Activated naive CD8-positive, alpha-beta T cell treated with anti-CD3 and anti-CD28 coated beads, Interleukin-2, amount 50 U/mL, for 24 hours (primary cell): ENCODE measurements around the gene UBASH3A.

Source experiments
- ATAC-seq: fragments of 150-1000 bp; cut with Tn5 transposase; one replicate; pipeline ENCODE4 v1.10.0; 2021
- DNase-seq: peaks from one replicate; pipeline ENCODE4 v3.0.0; 2021
- H3K27ac Mint-ChIP-seq: one replicate; pipeline ENCODE4 v1.8.0; 2021; ENCODE audit warnings: mild to moderate bottlenecking, mixed read lengths
- H3K27me3 Mint-ChIP-seq: one replicate; pipeline ENCODE4 v1.8.0; 2021; ENCODE audit warnings: mixed read lengths
- H3K36me3 Mint-ChIP-seq: one replicate; pipeline ENCODE4 v1.8.0; 2021; ENCODE audit warnings: low read depth, mixed read lengths
- H3K4me1 Mint-ChIP-seq: one replicate; pipeline ENCODE4 v1.8.0; 2021; ENCODE audit warnings: mixed read lengths
- H3K4me3 Mint-ChIP-seq: one replicate; pipeline ENCODE4 v1.8.0; 2021; ENCODE audit warnings: mild to moderate bottlenecking, moderate library complexity, mixed read lengths
- H3K9me3 Mint-ChIP-seq: one replicate; pipeline ENCODE4 v1.8.0; 2021; ENCODE audit warnings: mixed read lengths

UBASH3A gene

DNA sequence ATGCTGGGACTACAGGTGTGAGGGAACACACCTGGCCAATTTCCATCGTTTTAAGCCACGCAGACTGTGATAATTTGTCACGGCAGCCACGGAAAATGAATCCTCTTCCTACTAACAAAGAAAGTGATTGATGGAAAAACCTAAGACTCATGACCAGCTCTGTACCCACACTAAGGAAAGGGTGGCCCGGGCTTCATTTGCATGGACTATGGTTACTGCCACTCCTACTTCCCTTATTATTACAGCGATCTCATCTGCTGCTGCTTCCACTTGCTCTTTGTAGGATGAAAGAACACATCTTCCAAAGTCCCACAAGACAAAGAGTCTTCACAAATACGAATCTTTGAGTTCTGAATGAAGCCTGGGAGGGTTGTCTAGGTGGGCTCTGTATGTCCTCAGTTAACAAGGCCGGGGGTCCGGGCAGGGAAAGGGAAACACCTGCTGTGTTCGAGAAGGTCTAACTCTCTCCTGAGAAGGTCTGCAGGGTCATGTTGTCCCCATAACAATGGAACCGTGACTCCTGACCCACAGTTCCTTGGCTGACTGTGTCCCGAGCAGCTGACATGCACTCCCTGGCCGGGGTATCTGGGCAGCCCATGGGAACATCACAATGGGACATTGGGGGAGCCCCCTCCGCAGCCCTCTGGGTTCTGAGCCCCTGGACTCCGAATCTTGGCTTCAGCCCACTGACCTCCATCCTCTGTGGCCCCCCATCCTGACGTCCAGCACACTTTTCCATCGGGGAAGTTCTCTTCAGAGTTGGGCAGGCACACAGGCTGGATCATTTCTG is 24.1 kb upstream of the UBASH3A start:
- Mint-ChIP-seq H3K27me3 (no peaks in the 10 kb centered on the region), H3K4me1 (peaks cover 17% of the 10 kb centered on the region), H3K9me3 (peaks cover 14% of the 10 kb centered on the region), H3K36me3 (peaks cover 30% of the 10 kb centered on the region), H3K4me3 (no peak overlapping the region), H3K27ac (no peak overlapping the region)
- ATAC-seq (no peak), DNase-seq (no peak)

- no peak overlapping the region for H3K4me3 Mint-ChIP-seq
- peaks cover 14% of the 10 kb centered on the region for H3K9me3 Mint-ChIP-seq
- ATAC-seq = peak; percentile 35
- H3K4me1 Mint-ChIP-seq = peaks cover 16% of the 10 kb centered on the region
- H3K27ac Mint-ChIP-seq = no peak overlapping the region
- no peaks in the 10 kb centered on the region for H3K27me3 Mint-ChIP-seq
- peaks cover 33% of the 10 kb centered on the region for H3K36me3 Mint-ChIP-seq
- peak; percentile 30 for DNase-seq
Measured at GRCh38 chr21:42381347-42381984, 22.2 kb upstream of the UBASH3A start.

GRCh38 chr21:42382915-42383314 is 20.8 kb upstream of the UBASH3A start:
- Mint-ChIP-seq H3K4me1 (peaks cover 27% of the 10 kb centered on the region), H3K27me3 (no peaks in the 10 kb centered on the region), H3K36me3 (peaks cover 35% of the 10 kb centered on the region), H3K9me3 (peaks cover 14% of the 10 kb centered on the region), H3K4me3 (no peak overlapping the region), H3K27ac (peak overlapping the region; percentile 53)
- ATAC-seq (no peak), DNase-seq (no peak)

- Mint-ChIP-seq H3K27ac (no peak overlapping the region), H3K4me3 (no peak overlapping the region), H3K4me1 (peaks cover 31% of the 10 kb centered on the region), H3K27me3 (no peaks in the 10 kb centered on the region), H3K36me3 (peaks cover 39% of the 10 kb centered on the region), H3K9me3 (peaks cover 14% of the 10 kb centered on the region)
- ATAC-seq (no peak), DNase-seq (no peak)
Measured at GRCh38 chr21:42383331-42383730, 20.4 kb upstream of the UBASH3A start.

DNA sequence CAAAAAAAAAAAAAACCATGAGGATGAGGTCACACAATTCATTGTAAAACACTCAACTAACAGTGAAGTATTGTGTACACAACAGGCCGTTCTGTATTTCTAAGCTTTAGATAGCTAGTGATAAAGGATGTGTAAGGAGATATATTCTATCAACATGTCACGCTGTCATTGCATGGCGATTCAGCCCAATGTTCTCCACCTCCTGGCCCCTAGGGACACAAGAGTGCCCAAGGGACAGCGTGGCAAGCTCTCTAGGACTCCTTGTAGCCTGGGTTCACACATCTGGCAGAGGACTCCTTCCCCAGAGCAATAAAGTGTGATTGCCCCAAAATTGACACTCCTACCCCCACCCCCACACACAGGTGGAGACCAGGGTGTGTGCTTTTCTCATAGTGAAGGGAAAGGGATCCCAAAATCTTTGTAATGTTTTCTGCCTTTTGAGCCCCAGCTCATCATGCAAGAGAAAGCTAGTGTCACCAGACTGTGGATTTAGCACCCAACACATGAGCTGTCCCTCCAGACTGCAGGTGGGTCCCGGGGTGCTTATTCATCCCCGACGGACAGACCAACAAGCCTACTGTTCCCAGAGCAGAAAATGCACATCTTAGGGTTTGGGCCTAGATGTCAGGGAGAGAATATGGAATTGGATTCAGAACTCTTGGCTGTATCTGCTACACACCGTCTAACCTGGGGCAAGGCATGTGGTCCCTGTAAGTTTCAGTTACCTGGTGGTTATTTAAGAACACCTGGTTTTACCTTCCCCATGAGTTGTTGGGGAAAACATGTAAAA is 19.4 kb upstream of the UBASH3A start:
- Mint-ChIP-seq H3K36me3 (peaks cover 48% of the 10 kb centered on the region), H3K9me3 (peaks cover 14% of the 10 kb centered on the region), H3K4me1 (peaks cover 39% of the 10 kb centered on the region), H3K27ac (no peak overlapping the region), H3K27me3 (no peaks in the 10 kb centered on the region), H3K4me3 (no peak overlapping the region)
- ATAC-seq (no peak), DNase-seq (no peak)

- no peak overlapping the region for H3K4me3 Mint-ChIP-seq
- DNase-seq = no peak
- H3K27ac Mint-ChIP-seq = no peak overlapping the region
- H3K27me3 Mint-ChIP-seq = no peaks in the 10 kb centered on the region
- peaks cover 14% of the 10 kb centered on the region for H3K9me3 Mint-ChIP-seq
- ATAC-seq = no peak
- H3K4me1 Mint-ChIP-seq = peaks cover 46% of the 10 kb centered on the region
- H3K36me3 Mint-ChIP-seq = peaks cover 52% of the 10 kb centered on the region
Measured at GRCh38 chr21:42384989-42385388, 18.7 kb upstream of the UBASH3A start.

DNA sequence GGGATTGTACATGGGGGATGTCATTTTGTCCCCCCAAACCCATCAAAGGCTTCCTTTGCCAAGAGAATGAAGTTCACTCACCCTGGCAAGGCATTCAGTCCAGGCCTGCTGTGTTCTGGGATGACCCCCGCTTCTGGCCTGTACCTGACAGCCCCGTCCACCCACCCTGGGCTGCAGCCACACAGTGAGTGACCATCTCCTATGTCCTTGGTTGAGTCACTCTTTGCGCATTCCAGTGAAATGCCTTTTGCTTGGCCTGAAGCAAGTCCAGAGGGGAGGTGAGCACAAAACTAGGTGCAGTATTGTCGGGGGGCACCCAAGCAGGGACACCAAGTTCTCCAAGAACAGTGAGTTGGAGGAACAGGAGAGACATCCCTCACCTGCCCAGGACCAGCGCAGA is 18.1 kb upstream of the UBASH3A start:
- H3K9me3 Mint-ChIP-seq = peaks cover 14% of the 10 kb centered on the region
- H3K27ac Mint-ChIP-seq = no peak overlapping the region
- no peak for ATAC-seq
- peaks cover 51% of the 10 kb centered on the region for H3K4me1 Mint-ChIP-seq
- H3K27me3 Mint-ChIP-seq = no peaks in the 10 kb centered on the region
- DNase-seq = no peak
- peaks cover 53% of the 10 kb centered on the region for H3K36me3 Mint-ChIP-seq
- no peak overlapping the region for H3K4me3 Mint-ChIP-seq

DNA sequence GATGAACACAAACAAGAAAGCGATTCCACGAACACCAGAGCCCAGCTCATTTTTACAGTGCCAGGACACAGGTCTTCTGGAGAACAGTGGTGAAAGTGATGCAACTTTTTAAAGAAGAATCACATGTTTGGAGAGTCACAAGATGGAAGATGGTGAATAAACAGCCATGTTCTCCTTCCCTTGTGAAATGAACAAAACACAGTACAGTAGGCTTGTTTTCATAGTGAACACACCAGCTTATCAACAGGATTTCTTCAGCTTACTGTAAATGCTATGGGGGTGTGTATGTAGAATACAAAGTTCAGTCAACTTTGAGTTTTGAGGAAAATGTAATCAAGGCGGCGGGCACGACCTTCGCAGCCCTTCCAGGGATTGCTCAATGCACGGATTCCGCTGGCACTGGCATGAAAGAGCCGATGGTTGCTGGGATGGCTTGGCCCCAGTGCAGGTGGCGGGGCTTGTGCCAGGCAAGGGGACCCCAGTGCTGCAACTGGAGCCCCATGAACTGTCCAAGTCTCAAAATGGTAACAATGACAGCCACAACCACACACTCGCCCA is 17.6 kb upstream of the UBASH3A start:
- DNase-seq (no peak), ATAC-seq (no peak)
- H3K4me1 Mint-ChIP-seq = peaks cover 56% of the 10 kb centered on the region
- H3K4me3 Mint-ChIP-seq = no peak overlapping the region
- H3K36me3 Mint-ChIP-seq = peaks cover 55% of the 10 kb centered on the region
- peaks cover 2% of the 10 kb centered on the region for H3K27me3 Mint-ChIP-seq
- no peak overlapping the region for H3K27ac Mint-ChIP-seq
- peaks cover 14% of the 10 kb centered on the region for H3K9me3 Mint-ChIP-seq

DNA sequence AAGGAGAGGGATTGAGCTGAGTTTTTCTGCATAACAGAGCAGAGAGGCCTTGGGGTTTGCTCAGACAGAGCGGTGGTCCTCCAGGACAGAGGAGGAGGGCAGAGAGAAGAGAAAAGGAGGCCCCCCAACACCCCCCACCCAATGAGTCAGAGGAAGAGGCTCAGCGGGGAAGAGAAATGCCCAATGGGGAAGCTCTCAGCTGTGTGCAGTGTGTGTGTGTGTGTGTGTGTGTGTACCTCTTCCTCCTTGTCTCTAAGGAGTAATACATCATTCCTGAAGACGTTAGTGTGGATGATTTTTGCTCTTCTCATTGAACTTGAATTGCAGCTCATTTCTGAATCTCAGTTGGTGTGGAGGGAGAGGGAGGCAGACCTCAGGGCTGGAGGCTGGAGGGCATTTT is 16.5 kb upstream of the UBASH3A start:
- peaks cover 6% of the 10 kb centered on the region for H3K9me3 Mint-ChIP-seq
- H3K27me3 Mint-ChIP-seq = peaks cover 4% of the 10 kb centered on the region
- peaks cover 64% of the 10 kb centered on the region for H3K4me1 Mint-ChIP-seq
- H3K4me3 Mint-ChIP-seq = no peak overlapping the region
- peaks cover 53% of the 10 kb centered on the region for H3K36me3 Mint-ChIP-seq
- H3K27ac Mint-ChIP-seq = no peak overlapping the region
- ATAC-seq (no peak), DNase-seq (no peak)

GRCh38 chr21:42387843-42388340 is 15.8 kb upstream of the UBASH3A start:
- Mint-ChIP-seq H3K27me3 (peaks cover 5% of the 10 kb centered on the region), H3K4me3 (no peak overlapping the region), H3K4me1 (peaks cover 72% of the 10 kb centered on the region), H3K36me3 (peaks cover 49% of the 10 kb centered on the region), H3K27ac (no peak overlapping the region), H3K9me3 (no peaks in the 10 kb centered on the region)
- no peak for DNase-seq
- no peak for ATAC-seq

DNA sequence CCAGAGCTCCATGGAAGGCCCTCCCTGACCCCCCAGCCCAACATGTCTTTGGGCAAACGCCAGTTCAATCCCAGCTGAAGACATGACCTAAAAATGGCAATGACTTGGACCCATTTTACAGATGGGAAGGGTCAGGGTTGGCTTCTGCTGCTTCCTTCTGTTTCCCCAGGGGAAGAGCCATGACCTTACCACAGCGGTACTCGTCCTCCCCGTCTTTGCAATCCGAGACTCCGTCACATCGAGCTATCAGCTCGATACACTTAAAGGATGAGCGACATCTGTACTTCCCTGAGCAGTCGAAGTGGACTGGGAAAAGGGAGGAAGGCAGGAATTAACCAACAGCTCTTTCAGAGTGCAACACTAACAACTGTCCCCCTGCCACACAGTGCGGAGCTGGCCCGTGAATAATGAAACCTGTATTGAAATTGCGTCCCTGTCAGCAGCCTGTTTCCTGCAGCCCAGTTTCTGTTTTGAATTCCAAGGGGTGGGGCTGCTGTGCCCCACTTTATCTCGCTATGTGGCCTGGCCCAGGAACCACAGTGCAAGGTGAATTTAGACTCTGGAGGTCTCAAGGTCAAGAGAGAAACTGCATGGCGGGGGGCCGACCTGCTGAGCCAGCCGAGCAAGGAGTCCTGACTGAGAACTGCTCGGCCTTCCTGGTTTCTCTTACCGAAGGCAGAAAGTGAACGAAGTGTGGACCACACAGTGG is 14.8 kb upstream of the UBASH3A start:
- Mint-ChIP-seq H3K27ac (no peak overlapping the region), H3K4me3 (no peak overlapping the region), H3K9me3 (no peaks in the 10 kb centered on the region), H3K36me3 (peaks cover 49% of the 10 kb centered on the region), H3K27me3 (peaks cover 5% of the 10 kb centered on the region), H3K4me1 (peaks cover 81% of the 10 kb centered on the region)
- ATAC-seq (no peak), DNase-seq (no peak)

DNA sequence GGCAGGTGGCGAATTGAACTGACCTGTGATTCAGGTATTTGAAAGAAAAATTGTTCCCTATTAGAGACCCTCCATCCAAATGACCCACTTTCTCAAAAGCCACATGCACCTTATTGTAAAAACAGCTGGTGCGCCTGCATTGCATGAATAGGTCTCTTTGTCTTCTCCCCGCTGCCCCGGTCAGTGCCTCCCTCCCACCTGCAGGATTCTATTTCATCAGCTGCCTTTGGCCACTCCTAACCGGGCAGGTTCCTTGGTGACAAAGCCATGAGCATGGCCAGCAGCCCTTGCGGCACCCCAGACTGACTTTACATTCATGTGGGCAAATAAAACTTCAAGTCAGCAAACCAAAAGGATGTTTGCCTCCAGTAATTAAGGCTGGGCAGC is 14.3 kb upstream of the UBASH3A start:
- ATAC-seq (no peak), DNase-seq (no peak)
- H3K9me3 Mint-ChIP-seq = no peaks in the 10 kb centered on the region
- H3K27ac Mint-ChIP-seq = no peak overlapping the region
- no peak overlapping the region for H3K4me3 Mint-ChIP-seq
- peaks cover 5% of the 10 kb centered on the region for H3K27me3 Mint-ChIP-seq
- peaks cover 49% of the 10 kb centered on the region for H3K36me3 Mint-ChIP-seq
- peaks cover 80% of the 10 kb centered on the region for H3K4me1 Mint-ChIP-seq

GRCh38 chr21:42390193-42390592 is 13.5 kb upstream of the UBASH3A start:
- H3K36me3 Mint-ChIP-seq = peaks cover 57% of the 10 kb centered on the region

GRCh38 chr21:42390696-42391095 is 13.0 kb upstream of the UBASH3A start:
- Mint-ChIP-seq H3K27me3 (peaks cover 5% of the 10 kb centered on the region), H3K9me3 (no peaks in the 10 kb centered on the region), H3K27ac (peak overlapping the region; percentile 29), H3K4me1 (peaks cover 76% of the 10 kb centered on the region), H3K36me3 (peaks cover 59% of the 10 kb centered on the region), H3K4me3 (no peak overlapping the region)
- ATAC-seq (no peak), DNase-seq (no peak)

More at GRCh38 chr21:42390193-42390592, 13.5 kb upstream of the UBASH3A start:
- DNase-seq (no peak), ATAC-seq (no peak)
- Mint-ChIP-seq H3K4me1 (peaks cover 79% of the 10 kb centered on the region), H3K4me3 (no peak overlapping the region), H3K27ac (no peak overlapping the region), H3K27me3 (peaks cover 5% of the 10 kb centered on the region), H3K9me3 (no peaks in the 10 kb centered on the region)
